Panc1 (cell line): Measurements from ENCODE around the gene SIGLEC11.

Experiments
- POLR2AphosphoS5 ChIP-seq: IDR thresholded peaks from 2 replicates; pipeline ENCODE4 v1.6.1; 2012; ENCODE audit warnings: mild to moderate bottlenecking, low read depth, low read length, moderate library complexity
- TF ChIP-seq, protein P1 (sequence below): fragments of 450-650 bp; IDR thresholded peaks from 2 replicates; pipeline ENCODE4 v1.5.1; 2017; ENCODE audit warnings: mild to moderate bottlenecking

DNA sequence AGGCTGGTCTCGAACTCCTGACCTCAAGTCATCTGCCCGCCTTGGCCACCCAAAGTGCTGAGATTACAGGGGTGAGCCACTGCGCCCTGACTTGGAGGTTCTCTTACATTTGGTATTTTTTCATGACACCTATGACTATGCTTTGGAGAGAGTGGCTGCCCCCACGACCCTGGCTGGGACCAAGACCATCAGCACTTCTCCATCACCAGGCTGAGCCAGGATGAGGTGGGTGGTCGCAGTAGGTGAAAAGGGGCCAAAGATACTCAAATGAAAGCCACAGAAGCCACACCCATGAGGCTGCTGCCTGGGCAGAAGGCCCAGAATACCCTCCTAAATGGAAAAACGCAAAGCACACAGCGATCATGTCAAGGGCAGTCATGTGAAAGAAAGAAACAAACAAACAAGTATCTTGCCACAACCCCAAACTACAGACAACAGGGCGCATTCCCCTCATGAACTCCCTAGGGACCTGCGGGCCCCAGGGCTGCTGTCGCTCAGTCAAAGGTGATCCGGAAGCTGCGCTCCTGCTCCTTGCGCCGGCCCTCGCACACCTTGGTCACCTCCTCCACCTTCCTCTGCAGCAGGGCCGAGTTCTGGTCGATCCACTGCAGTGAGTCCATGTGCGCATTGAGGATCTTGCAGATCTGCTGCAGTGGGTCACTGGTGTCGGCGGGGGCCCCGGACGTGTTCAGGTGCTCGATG is 53.1 kb downstream of the SIGLEC11 start:
- TF ChIP-seq, protein P1, sequence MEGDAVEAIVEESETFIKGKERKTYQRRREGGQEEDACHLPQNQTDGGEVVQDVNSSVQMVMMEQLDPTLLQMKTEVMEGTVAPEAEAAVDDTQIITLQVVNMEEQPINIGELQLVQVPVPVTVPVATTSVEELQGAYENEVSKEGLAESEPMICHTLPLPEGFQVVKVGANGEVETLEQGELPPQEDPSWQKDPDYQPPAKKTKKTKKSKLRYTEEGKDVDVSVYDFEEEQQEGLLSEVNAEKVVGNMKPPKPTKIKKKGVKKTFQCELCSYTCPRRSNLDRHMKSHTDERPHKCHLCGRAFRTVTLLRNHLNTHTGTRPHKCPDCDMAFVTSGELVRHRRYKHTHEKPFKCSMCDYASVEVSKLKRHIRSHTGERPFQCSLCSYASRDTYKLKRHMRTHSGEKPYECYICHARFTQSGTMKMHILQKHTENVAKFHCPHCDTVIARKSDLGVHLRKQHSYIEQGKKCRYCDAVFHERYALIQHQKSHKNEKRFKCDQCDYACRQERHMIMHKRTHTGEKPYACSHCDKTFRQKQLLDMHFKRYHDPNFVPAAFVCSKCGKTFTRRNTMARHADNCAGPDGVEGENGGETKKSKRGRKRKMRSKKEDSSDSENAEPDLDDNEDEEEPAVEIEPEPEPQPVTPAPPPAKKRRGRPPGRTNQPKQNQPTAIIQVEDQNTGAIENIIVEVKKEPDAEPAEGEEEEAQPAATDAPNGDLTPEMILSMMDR, result no peak
- no peak for TF ChIP-seq POLR2AphosphoS5
